ENCODE measurements around the gene IGFBPL1.

IGFBPL1 gene

GRCh38 chr9:38432922-38433510, 8.8 kb upstream of the IGFBPL1 start:
- DNase-seq (ENCODE audit: low spot score): peak; percentile 41

GRCh38 chr9:38431116-38431515, 6.9 kb upstream of the IGFBPL1 start:
- no peak for DNase-seq (ENCODE audit: low spot score)

GRCh38 chr9:38428062-38428461, 3.8 kb upstream of the IGFBPL1 start:
- DNase-seq (ENCODE audit: low spot score): no peak

GRCh38 chr9:38424918-38425317, 664 bp upstream of the IGFBPL1 start:
- no peak for DNase-seq (ENCODE audit: low spot score)

- DNase-seq (ENCODE audit: low spot score): no peak
Measured at GRCh38 chr9:38423273-38423972, 831 bp downstream of the IGFBPL1 start.

GRCh38 chr9:38422555-38423260, 1.5 kb downstream of the IGFBPL1 start:
- DNase-seq (ENCODE audit: low spot score): no peak

GRCh38 chr9:38421498-38422211, 2.6 kb downstream of the IGFBPL1 start:
- no peak for DNase-seq (ENCODE audit: low spot score)

GRCh38 chr9:38419181-38419580, 5.1 kb downstream of the IGFBPL1 start:
- no peak for DNase-seq (ENCODE audit: low spot score)

- no peak for DNase-seq (ENCODE audit: low spot score)
Measured at GRCh38 chr9:38418366-38418765, 5.9 kb downstream of the IGFBPL1 start.

GRCh38 chr9:38417003-38417945, 7.0 kb downstream of the IGFBPL1 start:
- no peak for DNase-seq (ENCODE audit: low spot score)

- DNase-seq (ENCODE audit: low spot score): no peak
Measured at GRCh38 chr9:38416461-38416860, 7.8 kb downstream of the IGFBPL1 start.

- no peak for DNase-seq (ENCODE audit: low spot score)
Measured at GRCh38 chr9:38415856-38416255, 8.4 kb downstream of the IGFBPL1 start.

GRCh38 chr9:38414040-38414723, 10.1 kb downstream of the IGFBPL1 start:
- DNase-seq (ENCODE audit: low spot score): no peak

- no peak for DNase-seq (ENCODE audit: low spot score)
Measured at GRCh38 chr9:38413283-38413682, 11.0 kb downstream of the IGFBPL1 start.

- no peak for DNase-seq (ENCODE audit: low spot score)
Measured at GRCh38 chr9:38412751-38413150, 11.5 kb downstream of the IGFBPL1 start.

- no peak for DNase-seq (ENCODE audit: low spot score)
Measured at GRCh38 chr9:38408719-38409118, 15.5 kb downstream of the IGFBPL1 start.

GRCh38 chr9:38406476-38407186, 17.6 kb downstream of the IGFBPL1 start:
- no peak for DNase-seq (ENCODE audit: low spot score)

GRCh38 chr9:38405785-38406184, 18.5 kb downstream of the IGFBPL1 start:
- DNase-seq (ENCODE audit: low spot score): no peak

- no peak for DNase-seq (ENCODE audit: low spot score)
Measured at GRCh38 chr9:38404314-38404713, 19.9 kb downstream of the IGFBPL1 start.

- no peak for DNase-seq (ENCODE audit: low spot score)
Measured at GRCh38 chr9:38401994-38402393, 22.3 kb downstream of the IGFBPL1 start.
